ENCODE data around the gene TRIM25. TPM values are rescaled to one million over a fixed set of nuclear protein-coding genes. Genes with fewer than 3 reads are reported as not detected.

Gene TRIM25
- total RNA-seq, 1 experiment from 2014 or later: 135 TPM

- ChIA-PET POLR2A (no interaction called here), CTCF (no interaction called here)
- peaks cover 17 to 50% of the 10 kb centered on the region in 2 experiments for H3K36me3 ChIP-seq (ENCODE audit: control insufficient read depth in 1 of 2, insufficient read depth in 2 of 2, low read length in 2 of 2)
Measured at GRCh38 chr17:56935461-56935860, 21.6 kb upstream of the TRIM25 start.

More at GRCh38 chr17:56935461-56935860, 21.6 kb upstream of the TRIM25 start:
- no TSS peak for BruUV-seq (replicated peaks)
- peaks cover 7% of the 10 kb centered on the region; the same call in 1 of the 2 replicates for H3K79me2 ChIP-seq (ENCODE audit: insufficient read depth, low read length)
- RAD21 ChIA-PET (ENCODE audit: low non-redundant PET in 1 of 2, low total read pairs in 2 of 2, uncharacterized antibody in 2 of 2, unreplicated experiment in 2 of 2): no interaction called here
- no peak overlapping the region for H3K4me2 ChIP-seq (ENCODE audit: low read length)
- TF ChIP-seq REST (IDR thresholded peaks at IDR 0.05; ENCODE audit: low read depth) (no peak), SIN3A (IDR thresholded peaks at IDR 0.05; ENCODE audit: low read depth) (no peak), ZBTB33 (IDR thresholded peaks at IDR 0.05; ENCODE audit: extremely low read depth, insufficient replicate concordance, low read length) (no peak), POLR2AphosphoS5 (IDR thresholded peaks at IDR 0.05; ENCODE audit: low read depth, low read length) (no peak), TCF7L2 (IDR thresholded peaks at IDR 0.05; ENCODE audit: borderline replicate concordance, extremely low read depth, insufficient read depth, insufficient read length) (no peak), ZFX (IDR thresholded peaks at IDR 0.05) (no peak), RAD21 (IDR thresholded peaks at IDR 0.05; ENCODE audit: low read depth) (no peak), ATF3 (IDR thresholded peaks at IDR 0.05) (no peak), EGR1 (IDR thresholded peaks at IDR 0.05; ENCODE audit: low read depth) (no peak), EZH2phosphoT487 (IDR thresholded peaks at IDR 0.05; ENCODE audit: borderline replicate concordance) (no peak), YY1 (IDR thresholded peaks at IDR 0.05; ENCODE audit: extremely low read depth, insufficient replicate concordance, low read depth, low read length) (no peak), CEBPB (IDR thresholded peaks at IDR 0.05; ENCODE audit: low read depth) (no peak), CTCF (IDR thresholded peaks at IDR 0.05 in 2 of 3, conservative IDR thresholded peaks at IDR 0.05 in 1 of 3; ENCODE audit: borderline replicate concordance in 1 of 3, insufficient read depth in 1 of 3, low read depth in 2 of 3, low read length in 2 of 3) (no peak), ELF1 (IDR thresholded peaks at IDR 0.05; ENCODE audit: borderline replicate concordance, low read depth) (no peak), SRF (IDR thresholded peaks at IDR 0.05; ENCODE audit: low read depth) (no peak), EZH2 (IDR thresholded peaks at IDR 0.05) (no peak), POLR2A (IDR thresholded peaks at IDR 0.05; ENCODE audit: borderline replicate concordance, extremely low read depth, insufficient read depth, insufficient read length) (no peak), MAX (IDR thresholded peaks at IDR 0.05) (no peak), CBX3 (IDR thresholded peaks at IDR 0.05; ENCODE audit: low read depth) (no peak)
- DNase-seq (ENCODE audit: low read depth, low spot score): no peak
- peaks cover 3 to 6% of the 10 kb centered on the region in 2 experiments; a peak in 2 of 4 replicates for H3K9me3 ChIP-seq (ENCODE audit: control insufficient read depth in 1 of 2, insufficient read depth in 1 of 2, low read depth in 1 of 2, low read length in 2 of 2)
- no peak overlapping the region for H2AFZ ChIP-seq (ENCODE audit: low read depth, low read length, poor library complexity, severe bottlenecking)
- no peaks in the 10 kb centered on the region for H3K27me3 ChIP-seq (ENCODE audit: insufficient read depth, low read length)
- no peak overlapping the region for H3K9ac ChIP-seq (ENCODE audit: low read length)
- H3K4me3 ChIP-seq (replicated peaks in 1 of 2; ENCODE audit: low read depth in 1 of 2, low read length in 2 of 2): no peak overlapping the region
- H3K27ac ChIP-seq (ENCODE audit: low read depth, low read length): no peak overlapping the region
- H3K4me1 ChIP-seq (ENCODE audit: control insufficient read depth in 1 of 2, insufficient read depth in 2 of 2, low read length in 2 of 2): peaks cover 4 to 6% of the 10 kb centered on the region in 2 experiments; a peak in 1 of 4 replicates
- peaks cover 10% of the 10 kb centered on the region; the same call in 1 of the 2 replicates for H4K20me1 ChIP-seq (ENCODE audit: insufficient read depth)
- intact Hi-C loops (cut with micrococcal nuclease): no loop called here
- ATAC-seq: no peak
- no peaks in the 10 kb centered on the region for H3K9me2 ChIP-seq (ENCODE audit: insufficient read depth)

Data from HCT116 (cell line).